ENCODE measurements around the gene FHAD1.

DNA sequence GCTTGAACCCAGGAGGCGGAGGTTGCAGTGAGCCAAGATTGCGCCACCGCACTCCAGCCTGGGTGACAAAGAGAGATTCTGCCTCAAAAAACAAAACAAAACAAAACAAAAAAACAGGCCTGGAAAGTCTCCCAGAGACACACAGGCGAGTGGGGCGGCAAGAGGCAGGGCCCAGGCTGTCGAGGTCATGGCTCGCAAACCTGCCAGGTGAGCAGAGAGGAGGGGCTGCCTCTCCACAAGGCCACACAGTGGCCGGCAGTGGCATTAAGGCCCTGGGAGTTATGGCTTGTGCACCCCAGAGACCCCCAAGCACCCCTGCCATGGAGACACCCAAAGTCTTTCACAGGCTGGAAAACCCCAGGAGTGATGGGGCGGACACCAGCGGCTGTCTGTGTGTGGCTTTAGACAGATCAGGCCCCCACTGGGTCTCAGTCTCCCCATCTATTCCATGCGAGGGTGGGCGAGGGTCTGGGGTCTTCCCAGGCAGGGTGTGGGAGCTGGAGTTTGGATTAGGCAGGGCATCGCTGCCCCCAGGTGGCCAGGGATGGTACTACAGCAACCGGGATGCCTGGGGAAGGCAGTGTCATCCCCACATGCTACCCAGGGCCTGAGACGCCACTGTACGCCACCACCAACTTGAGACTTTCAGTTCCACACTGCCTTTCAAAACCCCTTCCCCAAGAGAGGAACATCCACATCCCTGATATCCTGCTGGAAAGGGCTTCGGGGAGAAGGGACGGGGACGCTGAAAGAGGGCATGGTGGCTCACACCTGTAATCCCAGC, 184.0 kb downstream of the FHAD1 start:
- TF ChIP-seq, protein P1, sequence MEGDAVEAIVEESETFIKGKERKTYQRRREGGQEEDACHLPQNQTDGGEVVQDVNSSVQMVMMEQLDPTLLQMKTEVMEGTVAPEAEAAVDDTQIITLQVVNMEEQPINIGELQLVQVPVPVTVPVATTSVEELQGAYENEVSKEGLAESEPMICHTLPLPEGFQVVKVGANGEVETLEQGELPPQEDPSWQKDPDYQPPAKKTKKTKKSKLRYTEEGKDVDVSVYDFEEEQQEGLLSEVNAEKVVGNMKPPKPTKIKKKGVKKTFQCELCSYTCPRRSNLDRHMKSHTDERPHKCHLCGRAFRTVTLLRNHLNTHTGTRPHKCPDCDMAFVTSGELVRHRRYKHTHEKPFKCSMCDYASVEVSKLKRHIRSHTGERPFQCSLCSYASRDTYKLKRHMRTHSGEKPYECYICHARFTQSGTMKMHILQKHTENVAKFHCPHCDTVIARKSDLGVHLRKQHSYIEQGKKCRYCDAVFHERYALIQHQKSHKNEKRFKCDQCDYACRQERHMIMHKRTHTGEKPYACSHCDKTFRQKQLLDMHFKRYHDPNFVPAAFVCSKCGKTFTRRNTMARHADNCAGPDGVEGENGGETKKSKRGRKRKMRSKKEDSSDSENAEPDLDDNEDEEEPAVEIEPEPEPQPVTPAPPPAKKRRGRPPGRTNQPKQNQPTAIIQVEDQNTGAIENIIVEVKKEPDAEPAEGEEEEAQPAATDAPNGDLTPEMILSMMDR (IDR thresholded peaks at IDR 0.05; ENCODE audit: low read length): peak; percentile 96
- TF ChIP-seq EZH2 (optimal IDR thresholded peaks at IDR 0.05; ENCODE audit: low read depth, low read length): no peak
- no peak for TF ChIP-seq EZH2phosphoT487 (IDR thresholded peaks at IDR 0.05; ENCODE audit: low read length)

Data from MM.1S (cell line).